ENCODE data around the gene DTNB. TPM values are rescaled to one million over a fixed set of nuclear protein-coding genes. Genes with fewer than 3 reads are reported as not detected.
"Not testable (repeated sequence)": the region's sequence is repeated elsewhere in the genome, so short reads cannot be mapped to it uniquely, and the experiment has no call there.

The DTNB gene
- total RNA-seq, 4 donors from 2014 or later = 2.2 to 7.8 (median 3.9) TPM

DNA sequence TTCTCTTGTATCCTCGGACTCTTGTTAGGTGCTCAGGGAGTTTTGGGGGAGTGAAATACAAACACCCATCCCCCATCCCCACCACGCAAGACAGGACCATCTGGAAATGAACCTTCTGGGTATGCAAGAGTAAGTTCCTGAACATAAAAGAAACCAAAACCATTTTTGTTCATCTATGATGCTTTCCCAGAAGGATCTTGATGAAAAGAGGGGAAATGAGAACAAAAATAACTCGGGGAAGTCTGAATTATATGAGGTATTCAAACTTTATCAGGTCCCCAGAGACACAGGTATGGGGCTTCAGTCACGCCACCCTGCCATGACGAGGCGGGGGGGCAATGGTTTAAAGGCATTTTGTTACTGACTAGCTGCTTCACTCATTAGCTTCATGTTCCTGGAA is 263.0 kb downstream of the DTNB start:
- WGBS, 2 donors (ENCODE audit: low coverage in 1 of 2) = 76 to 85% methylated on average over 6 of the region's 6 CpGs
- peaks cover 0 to 10% (median 4%) of the 10 kb centered on the region in 4 donors for H3K4me1 ChIP-seq
- DNase-seq = no peak

GRCh38 chr2:25409468-25409867 is 263.9 kb downstream of the DTNB start:
- no peak for DNase-seq
- intact Hi-C loops (cut with DNase I; ENCODE audit: low total_unique reads) (no loop called here), in situ Hi-C loops (cut with MboI; ENCODE audit: low pct_ligation_motif_present in 1 of 4, low pct_unique_long_range_greater_than_20kb in 1 of 4, low sequenced_read_pairs in 3 of 4) (no loop called here)
- Histone ChIP-seq H3K36me3 (no peaks in the 10 kb centered on the region), H3K4me1 (peaks cover 0 to 10% (median 4%) of the 10 kb centered on the region in 4 donors), H3K4me3 (no peak overlapping the region), H3K27me3 (no peaks in the 10 kb centered on the region), H3K9me3 (no peaks in the 10 kb centered on the region), H3K27ac (no peak overlapping the region)
- no peak for TF ChIP-seq POLR2A (IDR thresholded peaks at IDR 0.05)
- no peak for TF ChIP-seq POLR2AphosphoS5 (IDR thresholded peaks at IDR 0.05)
- TF ChIP-seq CTCF (IDR thresholded peaks at IDR 0.05) = no peak
- TF ChIP-seq EP300 (IDR thresholded peaks at IDR 0.05; ENCODE audit: low read depth) = no peak
- 46 to 53% methylated on average over 3 of the region's 3 CpGs for WGBS, 2 donors (ENCODE audit: low coverage in 1 of 2)

More for the DNA sequence above, 263.0 kb downstream of the DTNB start:
- Histone ChIP-seq H3K9me3 (no peaks in the 10 kb centered on the region), H3K27me3 (no peaks in the 10 kb centered on the region), H3K36me3 (no peaks in the 10 kb centered on the region), H3K27ac (no peak overlapping the region), H3K4me3 (no peak overlapping the region)
- intact Hi-C loops (cut with DNase I; ENCODE audit: low total_unique reads) (no loop called here), in situ Hi-C loops (cut with MboI; ENCODE audit: low pct_ligation_motif_present in 1 of 4, low pct_unique_long_range_greater_than_20kb in 1 of 4, low sequenced_read_pairs in 3 of 4) (no loop called here)
- no peak for TF ChIP-seq CTCF (IDR thresholded peaks at IDR 0.05)
- TF ChIP-seq POLR2AphosphoS5 (IDR thresholded peaks at IDR 0.05) = no peak
- TF ChIP-seq EP300 (IDR thresholded peaks at IDR 0.05; ENCODE audit: low read depth) = no peak
- no peak for TF ChIP-seq POLR2A (IDR thresholded peaks at IDR 0.05)

GRCh38 chr2:25409044-25409443 is 264.3 kb downstream of the DTNB start:
- H3K9me3 ChIP-seq = no peaks in the 10 kb centered on the region
- H3K27me3 ChIP-seq = no peaks in the 10 kb centered on the region
- no peak overlapping the region for H3K27ac ChIP-seq
- TF ChIP-seq EP300 (IDR thresholded peaks at IDR 0.05; ENCODE audit: low read depth) = no peak
- no peak for TF ChIP-seq POLR2A (IDR thresholded peaks at IDR 0.05)
- no peak for TF ChIP-seq CTCF (IDR thresholded peaks at IDR 0.05)
- TF ChIP-seq POLR2AphosphoS5 (IDR thresholded peaks at IDR 0.05) = no peak
- intact Hi-C loops (cut with DNase I; ENCODE audit: low total_unique reads) = no loop called here
- no peak overlapping the region for H3K4me3 ChIP-seq
- DNase-seq = no peak
- H3K4me1 ChIP-seq = peaks cover 0 to 10% (median 4%) of the 10 kb centered on the region in 4 donors
- no peaks in the 10 kb centered on the region for H3K36me3 ChIP-seq
- 96 to 100% methylated on average over 1 of the region's 1 CpG for WGBS, 2 donors (ENCODE audit: low coverage in 1 of 2)
- in situ Hi-C loops (cut with MboI; ENCODE audit: low pct_ligation_motif_present in 1 of 4, low pct_unique_long_range_greater_than_20kb in 1 of 4, low sequenced_read_pairs in 3 of 4) = no loop called here

GRCh38 chr2:25405611-25406295 is 267.6 kb downstream of the DTNB start:
- Histone ChIP-seq H3K27me3 (no peaks in the 10 kb centered on the region), H3K36me3 (no peaks in the 10 kb centered on the region), H3K4me1 (peaks cover 0 to 10% (median 4%) of the 10 kb centered on the region in 4 donors), H3K27ac (no peak overlapping the region), H3K4me3 (no peak overlapping the region), H3K9me3 (no peaks in the 10 kb centered on the region)
- TF ChIP-seq POLR2A (IDR thresholded peaks at IDR 0.05) (no peak), CTCF (IDR thresholded peaks at IDR 0.05) (no peak)
- intact Hi-C loops (cut with DNase I; ENCODE audit: low total_unique reads) = no loop called here
- no peak for DNase-seq
- WGBS, 2 donors (ENCODE audit: low coverage in 1 of 2) = 91 to 98% methylated on average over 8 to 9 of the region's 9 CpGs
- in situ Hi-C loops (cut with MboI; ENCODE audit: low pct_ligation_motif_present in 1 of 4, low pct_unique_long_range_greater_than_20kb in 1 of 4, low sequenced_read_pairs in 3 of 4) = no loop called here

DNA sequence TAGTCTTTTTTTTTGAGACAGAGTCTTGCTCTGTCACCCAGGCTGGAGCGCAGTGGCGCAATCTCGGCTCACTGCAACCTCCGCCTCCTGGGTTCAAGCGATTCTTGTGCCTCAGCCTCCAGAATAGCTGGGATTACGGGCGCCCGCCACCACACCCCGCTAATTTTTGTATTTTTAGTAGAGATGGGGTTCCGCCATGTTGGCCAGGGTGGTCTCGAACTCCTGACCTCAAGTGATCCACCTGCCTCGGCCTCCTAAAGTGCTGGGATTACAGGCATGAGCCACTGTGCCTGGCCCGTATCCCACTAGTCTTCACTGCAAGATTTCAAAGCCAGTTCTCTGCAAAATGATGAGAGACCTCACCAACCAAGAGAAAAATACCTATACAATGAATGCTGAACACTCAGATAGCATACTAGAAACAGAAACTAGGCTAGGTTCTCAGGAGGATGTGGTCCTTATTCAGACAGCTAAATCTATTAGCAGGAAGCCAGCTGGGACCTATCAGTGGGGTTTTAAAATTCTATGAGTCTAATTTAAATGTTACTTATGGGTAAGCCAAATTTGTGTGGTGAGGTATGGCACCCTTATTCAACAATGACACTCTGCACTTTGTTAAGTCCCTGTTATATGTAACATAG is 270.1 kb downstream of the DTNB start:
- intact Hi-C loops (cut with DNase I; ENCODE audit: low total_unique reads); H3K27me3 ChIP-seq; in situ Hi-C loops (cut with MboI; ENCODE audit: low pct_ligation_motif_present in 1 of 4, low pct_unique_long_range_greater_than_20kb in 1 of 4, low sequenced_read_pairs in 3 of 4); DNase-seq; H3K36me3 ChIP-seq; H3K4me1 ChIP-seq; H3K4me3 ChIP-seq; H3K9me3 ChIP-seq: not testable (repeated sequence)
- 84 to 100% methylated on average over 7 to 13 of the region's 13 CpGs for WGBS, 2 donors (ENCODE audit: low coverage in 1 of 2)
- H3K27ac ChIP-seq = peak overlapping the region in 3 of 4 donors; percentile 20 to 49 (median 41)
